ENCODE data around the gene GALNTL6. TPM values are rescaled to one million over a fixed set of nuclear protein-coding genes. Genes with fewer than 3 reads are reported as not detected.
"Not testable (repeated sequence)": the region's sequence is repeated elsewhere in the genome, so short reads cannot be mapped to it uniquely, and the experiment has no call there.

The GALNTL6 gene
- total RNA-seq, 2 donors from 2014 or later, result 0.92 to 3.8 TPM

DNA sequence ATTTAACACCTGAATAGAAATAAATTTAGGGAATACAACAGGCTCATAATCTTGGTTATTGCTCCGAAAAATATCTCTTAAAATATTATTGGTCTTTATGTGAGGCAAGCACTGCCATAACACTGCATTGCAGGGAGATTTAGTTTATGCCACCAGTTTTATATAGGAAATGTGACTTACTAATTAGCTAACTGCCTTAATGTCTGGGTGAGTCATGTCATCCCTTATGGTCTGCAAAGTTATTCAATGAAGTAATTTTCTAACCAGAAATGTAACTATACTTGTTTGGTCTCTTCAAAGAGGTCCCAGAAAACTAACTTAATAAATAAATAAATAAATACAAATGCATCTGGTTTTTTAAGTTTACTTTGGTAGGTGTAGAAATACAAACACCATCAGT is 597.2 kb downstream of the GALNTL6 start:
- H3K4me1 ChIP-seq (ENCODE audit: control insufficient read depth in 1 of 2, low read depth in 2 of 2), result no peaks in the 10 kb centered on the region
- ATAC-seq (ENCODE audit: insufficient number of reproducible peaks, low FRiP score, low read depth) (no peak), DNase-seq (ENCODE audit: low spot score) (no peak)
- H3K9me3 ChIP-seq, result no peaks in the 10 kb centered on the region
- no peaks in the 10 kb centered on the region for H3K36me3 ChIP-seq
- H3K27me3 ChIP-seq (replicated peaks; ENCODE audit: insufficient read depth), result no peaks in the 10 kb centered on the region
- H3K4me3 ChIP-seq, result no peak overlapping the region
- TF ChIP-seq, protein P1, sequence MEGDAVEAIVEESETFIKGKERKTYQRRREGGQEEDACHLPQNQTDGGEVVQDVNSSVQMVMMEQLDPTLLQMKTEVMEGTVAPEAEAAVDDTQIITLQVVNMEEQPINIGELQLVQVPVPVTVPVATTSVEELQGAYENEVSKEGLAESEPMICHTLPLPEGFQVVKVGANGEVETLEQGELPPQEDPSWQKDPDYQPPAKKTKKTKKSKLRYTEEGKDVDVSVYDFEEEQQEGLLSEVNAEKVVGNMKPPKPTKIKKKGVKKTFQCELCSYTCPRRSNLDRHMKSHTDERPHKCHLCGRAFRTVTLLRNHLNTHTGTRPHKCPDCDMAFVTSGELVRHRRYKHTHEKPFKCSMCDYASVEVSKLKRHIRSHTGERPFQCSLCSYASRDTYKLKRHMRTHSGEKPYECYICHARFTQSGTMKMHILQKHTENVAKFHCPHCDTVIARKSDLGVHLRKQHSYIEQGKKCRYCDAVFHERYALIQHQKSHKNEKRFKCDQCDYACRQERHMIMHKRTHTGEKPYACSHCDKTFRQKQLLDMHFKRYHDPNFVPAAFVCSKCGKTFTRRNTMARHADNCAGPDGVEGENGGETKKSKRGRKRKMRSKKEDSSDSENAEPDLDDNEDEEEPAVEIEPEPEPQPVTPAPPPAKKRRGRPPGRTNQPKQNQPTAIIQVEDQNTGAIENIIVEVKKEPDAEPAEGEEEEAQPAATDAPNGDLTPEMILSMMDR (IDR thresholded peaks at IDR 0.05), result no peak
- no peak overlapping the region for H3K27ac ChIP-seq

GRCh38 chr4:172411149-172411548 is 597.9 kb downstream of the GALNTL6 start:
- no peak for DNase-seq (ENCODE audit: low spot score)
- H3K4me1 ChIP-seq (ENCODE audit: control insufficient read depth in 1 of 2, low read depth in 2 of 2), result no peaks in the 10 kb centered on the region
- H3K27ac ChIP-seq, result no peak overlapping the region
- H3K9me3 ChIP-seq, result no peaks in the 10 kb centered on the region
- no peaks in the 10 kb centered on the region for H3K36me3 ChIP-seq
- no peaks in the 10 kb centered on the region for H3K27me3 ChIP-seq (replicated peaks; ENCODE audit: insufficient read depth)
- ATAC-seq (ENCODE audit: insufficient number of reproducible peaks, low FRiP score, low read depth), result no peak
- TF ChIP-seq, protein P1 (IDR thresholded peaks at IDR 0.05), result no peak
- no peak overlapping the region for H3K4me3 ChIP-seq

- Histone ChIP-seq H3K4me1 (ENCODE audit: control insufficient read depth in 1 of 2, low read depth in 2 of 2) (no peaks in the 10 kb centered on the region), H3K4me3 (no peak overlapping the region), H3K36me3 (no peaks in the 10 kb centered on the region), H3K27ac (no peak overlapping the region), H3K27me3 (replicated peaks; ENCODE audit: insufficient read depth) (no peaks in the 10 kb centered on the region), H3K9me3 (no peaks in the 10 kb centered on the region)
- ATAC-seq (ENCODE audit: insufficient number of reproducible peaks, low FRiP score, low read depth) (no peak), DNase-seq (ENCODE audit: low spot score) (no peak)
- TF ChIP-seq, protein P1 (IDR thresholded peaks at IDR 0.05), result no peak
Measured at GRCh38 chr4:172412851-172413580, 599.8 kb downstream of the GALNTL6 start.

GRCh38 chr4:172428979-172429378 is 615.8 kb downstream of the GALNTL6 start:
- not testable (repeated sequence) for H3K4me1 ChIP-seq (ENCODE audit: control insufficient read depth in 1 of 2, low read depth in 2 of 2); H3K4me3 ChIP-seq; ATAC-seq (ENCODE audit: insufficient number of reproducible peaks, low FRiP score, low read depth); H3K27me3 ChIP-seq (replicated peaks; ENCODE audit: insufficient read depth); H3K9me3 ChIP-seq; H3K27ac ChIP-seq; DNase-seq (ENCODE audit: low spot score); H3K36me3 ChIP-seq

GRCh38 chr4:172480471-172480870 is 667.3 kb downstream of the GALNTL6 start:
- no peak overlapping the region for H3K4me3 ChIP-seq
- H3K4me1 ChIP-seq (ENCODE audit: control insufficient read depth in 1 of 2, low read depth in 2 of 2), result no peaks in the 10 kb centered on the region
- TF ChIP-seq, protein P1 (IDR thresholded peaks at IDR 0.05), result no peak
- H3K36me3 ChIP-seq, result no peaks in the 10 kb centered on the region
- no peaks in the 10 kb centered on the region for H3K27me3 ChIP-seq (replicated peaks; ENCODE audit: insufficient read depth)
- DNase-seq (ENCODE audit: low spot score), result no peak
- H3K27ac ChIP-seq, result no peak overlapping the region
- no peaks in the 10 kb centered on the region for H3K9me3 ChIP-seq
- ATAC-seq (ENCODE audit: insufficient number of reproducible peaks, low FRiP score, low read depth), result no peak

Measured in thoracic aorta (tissue), 2 donors.